GM23338 (cell line): Measurements from ENCODE around the gene C2.

ENCODE experiments used
- CREB1 ChIP-seq: fragments of 250-450 bp; sonication (Bioruptor Pico); IDR thresholded peaks from 2 replicates; pipeline ENCODE4 v1.5.0; 2020; ENCODE audit warnings: low read depth, mild to moderate bottlenecking, moderate library complexity
- ETS1 ChIP-seq: IDR thresholded peaks from 2 replicates; pipeline ENCODE4 v1.6.1; 2016; ENCODE audit warnings: antibody characterized with exemption
- EZH2 ChIP-seq: fragments of 200-600 bp; sonication (generic); IDR thresholded peaks from one replicate; pipeline ENCODE4 v1.8.0; 2017; ENCODE audit warnings: antibody characterized with exemption, mild to moderate bottlenecking, low read depth; ENCODE audit not compliant: unreplicated experiment
- EZH2phosphoT487 ChIP-seq: fragments of 200-600 bp; sonication (generic); IDR thresholded peaks from one replicate; pipeline ENCODE4 v1.8.1; 2018; ENCODE audit warnings: antibody characterized with exemption; ENCODE audit not compliant: unreplicated experiment
- POLR2AphosphoS5 ChIP-seq: IDR thresholded peaks from 2 replicates; pipeline ENCODE4 v1.6.1; 2016; ENCODE audit warnings: antibody characterized with exemption, low read depth
- REST ChIP-seq: IDR thresholded peaks from one replicate; pipeline ENCODE4 v1.6.1; 2018; ENCODE audit warnings: antibody characterized with exemption; ENCODE audit not compliant: unreplicated experiment
- ZNF114 ChIP-seq: fragments of 250-450 bp; sonication (Bioruptor Pico); IDR thresholded peaks from 2 replicates; pipeline ENCODE4 v1.5.0; 2020; ENCODE audit warnings: mild to moderate bottlenecking, moderate library complexity
- ZNF462 ChIP-seq: fragments of 250-450 bp; sonication (Bioruptor Pico); IDR thresholded peaks from 2 replicates; pipeline ENCODE4 v1.5.0; 2020; ENCODE audit warnings: mild to moderate bottlenecking, moderate library complexity
- TF ChIP-seq, protein P1 (sequence below), 2 experiments: fragments of 200-600 bp in 1 of 2; sonication (generic) in 1 of 2; conservative IDR thresholded peaks; 2 replicates each; pipeline versions ENCODE4 v1.5.1 to v1.6.1; 2016 to 2017; ENCODE audit warnings: antibody characterized with exemption in 2 of 2, low read depth in 2 of 2, mild to moderate bottlenecking in 2 of 2, moderate library complexity in 1 of 2

DNA sequence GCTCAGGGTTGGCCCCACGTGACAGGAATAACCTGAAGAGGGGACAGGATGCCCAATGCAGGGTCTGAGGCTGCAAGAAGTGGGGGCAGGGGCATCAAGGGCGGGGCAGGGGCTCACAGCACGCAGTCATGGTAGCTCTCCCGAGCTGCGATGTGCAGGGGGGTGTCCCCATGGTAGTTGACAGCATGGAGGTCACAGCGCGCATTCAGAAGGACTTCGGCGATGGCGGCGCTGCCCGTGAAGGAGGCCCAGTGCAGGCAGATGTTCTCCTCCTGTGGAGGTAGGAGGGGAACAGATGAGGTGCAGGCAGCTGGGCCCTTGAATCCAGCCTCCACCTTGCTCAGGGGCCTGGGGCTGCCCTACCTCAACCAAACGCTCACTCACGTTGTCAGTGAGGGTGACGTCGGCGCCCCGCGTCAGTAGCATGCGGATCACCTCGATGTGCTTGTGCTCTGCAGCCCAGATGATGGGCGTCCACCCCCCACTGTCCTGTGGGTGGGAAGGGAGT lies 42.9 kb upstream of the C2 start:
- TF ChIP-seq, protein P1, sequence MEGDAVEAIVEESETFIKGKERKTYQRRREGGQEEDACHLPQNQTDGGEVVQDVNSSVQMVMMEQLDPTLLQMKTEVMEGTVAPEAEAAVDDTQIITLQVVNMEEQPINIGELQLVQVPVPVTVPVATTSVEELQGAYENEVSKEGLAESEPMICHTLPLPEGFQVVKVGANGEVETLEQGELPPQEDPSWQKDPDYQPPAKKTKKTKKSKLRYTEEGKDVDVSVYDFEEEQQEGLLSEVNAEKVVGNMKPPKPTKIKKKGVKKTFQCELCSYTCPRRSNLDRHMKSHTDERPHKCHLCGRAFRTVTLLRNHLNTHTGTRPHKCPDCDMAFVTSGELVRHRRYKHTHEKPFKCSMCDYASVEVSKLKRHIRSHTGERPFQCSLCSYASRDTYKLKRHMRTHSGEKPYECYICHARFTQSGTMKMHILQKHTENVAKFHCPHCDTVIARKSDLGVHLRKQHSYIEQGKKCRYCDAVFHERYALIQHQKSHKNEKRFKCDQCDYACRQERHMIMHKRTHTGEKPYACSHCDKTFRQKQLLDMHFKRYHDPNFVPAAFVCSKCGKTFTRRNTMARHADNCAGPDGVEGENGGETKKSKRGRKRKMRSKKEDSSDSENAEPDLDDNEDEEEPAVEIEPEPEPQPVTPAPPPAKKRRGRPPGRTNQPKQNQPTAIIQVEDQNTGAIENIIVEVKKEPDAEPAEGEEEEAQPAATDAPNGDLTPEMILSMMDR (conservative IDR thresholded peaks at IDR 0.05; ENCODE audit: low read depth in 2 of 2), result no peak
- TF ChIP-seq EZH2 (no peak), POLR2AphosphoS5 (no peak), EZH2phosphoT487 (no peak), REST (no peak), ETS1 (no peak), ZNF462 (CRISPR knock-in tag) (no peak), ZNF114 (CRISPR knock-in tag) (no peak), CREB1 (no peak)
